Measurements from ENCODE around the gene FAM20A.

GRCh38 chr17:68576137-68576536, 25.0 kb downstream of the FAM20A start:
- TF ChIP-seq SRSF9 (IDR thresholded peaks at IDR 0.05; ENCODE audit: borderline replicate concordance, low read depth, low read length) (no peak), CTCF (IDR thresholded peaks at IDR 0.05 in 2 of 3, conservative IDR thresholded peaks at IDR 0.05 in 1 of 3; ENCODE audit: insufficient read depth in 2 of 3, low read depth in 1 of 3, low read length in 3 of 3) (no peak), SRF (CRISPR knock-in tag; IDR thresholded peaks at IDR 0.05) (no peak), MAFG (tag; conservative IDR thresholded peaks at IDR 0.05) (no peak), ZSCAN29 (IDR thresholded peaks at IDR 0.05) (no peak), MIER1 (IDR thresholded peaks at IDR 0.05; ENCODE audit: low read depth) (no peak), TARDBP (IDR thresholded peaks at IDR 0.05) (no peak), ZNF263 (CRISPR knock-in tag; IDR thresholded peaks at IDR 0.05; ENCODE audit: borderline replicate concordance) (no peak), POLR2A (conservative IDR thresholded peaks at IDR 0.05) (no peak), ZNF23 (CRISPR knock-in tag; IDR thresholded peaks at IDR 0.05) (no peak), EZH2 (IDR thresholded peaks at IDR 0.05; ENCODE audit: borderline replicate concordance, low read depth, low read length) (no peak), TAF1 (IDR thresholded peaks at IDR 0.05; ENCODE audit: control insufficient read depth, extremely low read depth, insufficient read depth, low read length, severe bottlenecking) (no peak)

Data from K562 (cell line).